K562 (cell line): ENCODE measurements around the gene CUL2. TPM values are rescaled to one million over a fixed set of nuclear protein-coding genes. Genes with fewer than 3 reads are reported as not detected.
"Not testable (repeated sequence)": the region's sequence is repeated elsewhere in the genome, so short reads cannot be mapped to it uniquely, and the experiment has no call there.

Experiments used
- ATAC-seq: fragments of 200-7000 bp; cut with Tn5 transposase; 3 replicates; pipeline ENCODE4 v1.9.1; 2020; ENCODE audit warnings: moderate library complexity
- BruUV-seq: library from RNA; stranded (reverse); fragments of 400-500 nt; replicated peaks from 2 replicates; lab custom pipeline; 2021; lab: Mats Ljungman, UMichigan
- CTCF ChIA-PET: fragments of 300-600 bp; formaldehyde crosslinking; extraction: SDS; loops from one replicate; lab custom pipeline; 2021; ENCODE audit warnings: low intra/inter-chr PET ratio; lab: Yijun Ruan, JAX
- POLR2A ChIA-PET: fragments of 300-600, 350-650 bp; sonication (Branson Sonifier 250); formaldehyde crosslinking; extraction: SDS; loops from one replicate; lab custom pipeline; 2021; ENCODE audit warnings: antibody characterized with exemption, inconsistent platforms; lab: Yijun Ruan, JAX
- DNase-seq, 4 experiments: peaks; one replicate each; pipeline versions ENCODE4 v3.0.0 to v3.0.0-alpha.2; 2011 to 2018; ENCODE audit warnings: low spot score in 3 of 4, mixed read lengths in 3 of 4; ENCODE audit errors: extremely low read depth in 1 of 4
- FAIRE-seq: peaks from 2 replicates; lab custom pipeline; 2011; peaks lifted over from hg19 to GRCh38; lab: Jason Lieb, UNC
- H2AFZ ChIP-seq: 2 replicates; pipeline ENCODE4 v1.6.0; 2011; ENCODE audit warnings: low read depth, low read length, control low read depth, inconsistent platforms
- H3K27ac ChIP-seq: fragments of 200-600 bp; 3 replicates; pipeline ENCODE4 v1.8.0; 2011; ENCODE audit warnings: low read depth, mild to moderate bottlenecking, control low read depth, inconsistent platforms, low read length, moderate library complexity, mixed read lengths; ENCODE audit errors: extremely low read depth
- H3K27me3 ChIP-seq, 2 experiments: fragments of 300-600 bp in 1 of 2; 2 replicates in 1 of 2; 3 replicates in 1 of 2; pipeline versions ENCODE4 v1.6.0 to v1.8.0; 2011; ENCODE audit warnings: inconsistent platforms in 2 of 2, low read length in 2 of 2, mild to moderate bottlenecking in 1 of 2, mixed read lengths in 1 of 2, moderate library complexity in 1 of 2; ENCODE audit not compliant: control insufficient read depth in 2 of 2, insufficient read depth in 2 of 2
- H3K36me3 ChIP-seq: fragments of 300-600 bp; 3 replicates; pipeline ENCODE4 v1.8.0; 2011; ENCODE audit warnings: mild to moderate bottlenecking, low read length, inconsistent platforms; ENCODE audit not compliant: control insufficient read depth, insufficient read depth
- H3K4me1 ChIP-seq, 2 experiments: fragments of 200-600 bp in 1 of 2; replicated peaks in 1 of 2; 2 replicates in 1 of 2; 3 replicates in 1 of 2; pipeline versions ENCODE4 v1.5.1 to v1.8.0; 2011; ENCODE audit warnings: inconsistent platforms in 2 of 2, low read length in 2 of 2, mild to moderate bottlenecking in 1 of 2, mixed read lengths in 1 of 2, moderate library complexity in 1 of 2; ENCODE audit not compliant: control insufficient read depth in 2 of 2, insufficient read depth in 2 of 2
- H3K4me2 ChIP-seq: 2 replicates; pipeline ENCODE4 v1.6.1; 2011; ENCODE audit warnings: low read length, control low read depth, inconsistent platforms, mixed read lengths; ENCODE audit not compliant: insufficient read depth
- H3K4me3 ChIP-seq: fragments of 200-600 bp; sonication (generic), shearing (Covaris generic); 2 replicates; pipeline ENCODE4 v1.5.1; 2016; ENCODE audit warnings: control low read depth, inconsistent platforms
- H3K79me2 ChIP-seq: fragments of 200-600 bp; 3 replicates; pipeline ENCODE4 v1.8.0; 2011; ENCODE audit warnings: low read length, inconsistent platforms; ENCODE audit not compliant: control insufficient read depth, insufficient read depth
- H3K9ac ChIP-seq, 2 experiments: 2 replicates each; pipeline versions ENCODE4 v1.6.0 to v1.6.1; 2011; ENCODE audit warnings: low read depth in 2 of 2, low read length in 2 of 2, control low read depth in 1 of 2, inconsistent platforms in 1 of 2, mild to moderate bottlenecking in 1 of 2, mixed read lengths in 1 of 2; ENCODE audit not compliant: insufficient read depth in 1 of 2
- H3K9me1 ChIP-seq: one replicate; pipeline ENCODE4 v1.6.0; 2011; ENCODE audit warnings: inconsistent platforms, mild to moderate bottlenecking, low read length, moderate library complexity; ENCODE audit not compliant: control insufficient read depth, insufficient read depth
- H3K9me3 ChIP-seq: replicated peaks from 2 replicates; pipeline ENCODE4 v1.5.1; 2011; ENCODE audit warnings: low read depth, low read length, inconsistent platforms; ENCODE audit not compliant: control insufficient read depth, insufficient read depth
- H4K20me1 ChIP-seq: replicated peaks from 2 replicates; pipeline ENCODE4 v1.6.1; 2011; ENCODE audit warnings: low read length, inconsistent platforms, mixed read lengths; ENCODE audit not compliant: control insufficient read depth, insufficient read depth
- RNF2 ChIP-seq: sonication (generic); IDR thresholded peaks from 2 replicates; pipeline ENCODE4 v1.6.1; 2016
- ZNF121 ChIP-seq: sonication (generic); formaldehyde crosslinking; conservative IDR thresholded peaks from 2 replicates; pipeline ENCODE4 v1.8.0; 2022; ENCODE audit warnings: missing genetic modification reagents
- ZNF707 ChIP-seq: fragments of 250-450 bp; sonication (Bioruptor Pico); conservative IDR thresholded peaks from 2 replicates; pipeline ENCODE4 v1.8.0; 2022; ENCODE audit warnings: inconsistent platforms, mild to moderate bottlenecking, moderate library complexity
- WGBS: fragments of 100-300 bp; shearing (Covaris generic); methylation state at CpG from one replicate; pipeline ENCODE4 v1.1.6; 2016; ENCODE audit warnings: low coverage, mixed read lengths; ENCODE audit not compliant: insufficient coverage; ENCODE audit errors: missing lambda C conversion rate; 5-methylcytosine and 5-hydroxymethylcytosine counted together
- in situ Hi-C: fragments of 300-500 bp; cut with MboI; formaldehyde crosslinking; loops from 4 replicates; pipeline ENCODE4 v1.15.0; 2018; ENCODE audit warnings: inconsistent platforms, mixed read lengths
- intact Hi-C: fragments of 100-400 bp; cut with micrococcal nuclease; formaldehyde crosslinking; loops from 2 replicates; pipeline ENCODE4 v1.14.2; 2022
- polyA plus RNA-seq, 8 experiments: library from polyadenylated mRNA; depleted of rRNA in 4 of 8; stranded (reverse) in 5 of 8; unstranded in 3 of 8; fragments of >200 nt; fragmentation: Nextera tagmentation in 2 of 8; fragmentation: Illumina TruSeq in 1 of 8; extraction: Ambion mirVana in 2 of 8; extraction: Trizol in 1 of 8; gene quantifications; 2 replicates each; pipeline versions ENCODE4 v1.2.1 to v1.2.3, GENCODE V29; 2011 to 2014; ENCODE audit warnings: inconsistent platforms in 1 of 8, missing spikeins in 1 of 8
- total RNA-seq, 7 experiments: library from RNA; depleted of rRNA in 6 of 7; stranded (reverse); fragments of >200 nt in 6 of 7; fragmentation: Illumina TruSeq in 2 of 7; extraction: Trizol in 2 of 7; gene quantifications; 2 replicates each; pipeline versions ENCODE4 v1.2.1 to v1.2.3, GENCODE V29; 2011 to 2021; ENCODE audit warnings: low replicate concordance in 1 of 7
- TF ChIP-seq, protein P1 (sequence below): IDR thresholded peaks from 3 replicates; pipeline ENCODE4 v1.6.1; 2011; ENCODE audit warnings: borderline replicate concordance, mild to moderate bottlenecking, moderate library complexity; ENCODE audit not compliant: insufficient read length; ENCODE audit errors: extremely low read depth

CUL2 gene
- total and polyA plus RNA-seq, 9 of the 15 experiments (the other 6 are each of a cell fraction or from before 2014, with no cell fraction given), result 17.3 to 46.3 (median 41.2) TPM

DNA sequence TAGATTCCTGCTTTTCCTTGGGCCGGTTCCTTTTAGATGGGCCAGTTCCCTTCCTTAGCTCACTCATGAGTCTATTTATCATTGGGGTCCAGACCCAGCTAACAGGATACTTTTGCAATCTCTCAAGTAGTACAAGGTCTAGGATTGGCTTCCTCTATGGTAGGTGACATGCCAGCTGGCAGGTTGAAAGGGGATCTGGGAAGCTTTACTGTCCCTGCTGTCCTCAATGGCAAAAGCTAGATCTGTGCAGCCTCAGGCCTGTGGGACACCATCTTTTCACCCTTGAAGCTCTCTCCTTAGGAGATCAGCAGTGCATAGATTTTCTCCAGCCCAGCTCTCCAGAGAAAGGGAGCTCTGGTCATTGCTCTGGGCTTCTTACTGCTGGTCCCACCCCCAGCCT is 96.4 kb downstream of the CUL2 start (continued):
- TF ChIP-seq, protein P1, sequence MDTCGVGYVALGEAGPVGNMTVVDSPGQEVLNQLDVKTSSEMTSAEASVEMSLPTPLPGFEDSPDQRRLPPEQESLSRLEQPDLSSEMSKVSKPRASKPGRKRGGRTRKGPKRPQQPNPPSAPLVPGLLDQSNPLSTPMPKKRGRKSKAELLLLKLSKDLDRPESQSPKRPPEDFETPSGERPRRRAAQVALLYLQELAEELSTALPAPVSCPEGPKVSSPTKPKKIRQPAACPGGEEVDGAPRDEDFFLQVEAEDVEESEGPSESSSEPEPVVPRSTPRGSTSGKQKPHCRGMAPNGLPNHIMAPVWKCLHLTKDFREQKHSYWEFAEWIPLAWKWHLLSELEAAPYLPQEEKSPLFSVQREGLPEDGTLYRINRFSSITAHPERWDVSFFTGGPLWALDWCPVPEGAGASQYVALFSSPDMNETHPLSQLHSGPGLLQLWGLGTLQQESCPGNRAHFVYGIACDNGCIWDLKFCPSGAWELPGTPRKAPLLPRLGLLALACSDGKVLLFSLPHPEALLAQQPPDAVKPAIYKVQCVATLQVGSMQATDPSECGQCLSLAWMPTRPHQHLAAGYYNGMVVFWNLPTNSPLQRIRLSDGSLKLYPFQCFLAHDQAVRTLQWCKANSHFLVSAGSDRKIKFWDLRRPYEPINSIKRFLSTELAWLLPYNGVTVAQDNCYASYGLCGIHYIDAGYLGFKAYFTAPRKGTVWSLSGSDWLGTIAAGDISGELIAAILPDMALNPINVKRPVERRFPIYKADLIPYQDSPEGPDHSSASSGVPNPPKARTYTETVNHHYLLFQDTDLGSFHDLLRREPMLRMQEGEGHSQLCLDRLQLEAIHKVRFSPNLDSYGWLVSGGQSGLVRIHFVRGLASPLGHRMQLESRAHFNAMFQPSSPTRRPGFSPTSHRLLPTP, result no peak
- TF ChIP-seq RNF2 (no peak), ZNF707 (CRISPR knock-in tag) (no peak)

DNA sequence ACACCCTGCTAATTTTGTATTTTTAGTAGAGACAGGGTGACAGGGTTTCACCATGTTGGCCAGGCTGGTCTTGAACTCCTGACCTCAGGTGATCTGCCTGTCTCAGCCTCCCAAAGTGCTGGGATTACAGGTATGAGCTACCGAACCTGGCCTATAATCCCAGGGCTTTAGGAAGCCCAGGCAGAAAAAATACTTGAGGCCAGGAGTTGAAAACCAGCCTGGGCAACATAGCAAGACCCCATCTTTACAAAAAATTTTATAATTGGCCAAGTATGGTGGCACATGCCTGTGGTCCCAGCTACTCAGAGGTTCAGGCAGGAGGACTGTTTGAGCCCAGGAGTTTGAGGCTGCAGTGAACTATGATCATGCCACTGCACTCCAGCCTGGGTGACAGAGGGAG is 99.0 kb downstream of the CUL2 start:
- H2AFZ ChIP-seq, H3K4me3 ChIP-seq, H3K4me2 ChIP-seq, DNase-seq, H3K79me2 ChIP-seq, ATAC-seq, CTCF ChIA-PET, H3K9me1 ChIP-seq, H3K9me3 ChIP-seq, BruUV-seq, H3K27me3 ChIP-seq, POLR2A ChIA-PET, H3K4me1 ChIP-seq, H4K20me1 ChIP-seq, H3K27ac ChIP-seq, H3K36me3 ChIP-seq, in situ Hi-C loops, H3K9ac ChIP-seq, FAIRE-seq: not testable (repeated sequence)
- TF ChIP-seq ZNF121, result peak; percentile 88
- WGBS, result 13% methylated on average over 1 of the region's 1 CpG
- intact Hi-C loops, result loop anchor here (10.0 kb wide), 2 partner anchors 104 to 134 kb away; partner anchors contain the start of genes CREM and CUL2
